ENCODE measurements around the gene ITGB5.
"Not testable (repeated sequence)": the region's sequence is repeated elsewhere in the genome, so short reads cannot be mapped to it uniquely, and the experiment has no call there.

ITGB5 gene

GRCh38 chr3:124769462-124769861, 117.7 kb downstream of the ITGB5 start:
- no peak for DNase-seq

GRCh38 chr3:124768812-124769211, 118.4 kb downstream of the ITGB5 start:
- DNase-seq: peak; percentile 39

- DNase-seq: no peak
Observed at GRCh38 chr3:124767691-124768090, 119.5 kb downstream of the ITGB5 start.

- no peak for DNase-seq
Observed at GRCh38 chr3:124767264-124767663, 119.9 kb downstream of the ITGB5 start.

- DNase-seq: no peak
Observed at GRCh38 chr3:124766113-124767095, 120.8 kb downstream of the ITGB5 start.

GRCh38 chr3:124765197-124765840, 121.8 kb downstream of the ITGB5 start:
- DNase-seq: no peak

- DNase-seq: no peak
Observed at GRCh38 chr3:124764746-124765145, 122.4 kb downstream of the ITGB5 start.

- no peak for DNase-seq
Observed at GRCh38 chr3:124763644-124764358, 123.4 kb downstream of the ITGB5 start.

GRCh38 chr3:124763206-124763605, 124.0 kb downstream of the ITGB5 start:
- DNase-seq: no peak

- no peak for DNase-seq
Observed at GRCh38 chr3:124762661-124763011, 124.5 kb downstream of the ITGB5 start.

- DNase-seq: no peak
Observed at GRCh38 chr3:124761935-124762660, 125.1 kb downstream of the ITGB5 start.

- peak; percentile 90 for DNase-seq
Observed at GRCh38 chr3:124761250-124761796, 125.8 kb downstream of the ITGB5 start.

- no peak for DNase-seq
Observed at GRCh38 chr3:124760601-124761000, 126.6 kb downstream of the ITGB5 start.

- no peak for DNase-seq
Observed at GRCh38 chr3:124759666-124760401, 127.3 kb downstream of the ITGB5 start.

GRCh38 chr3:124758851-124759635, 128.1 kb downstream of the ITGB5 start:
- DNase-seq: no peak

- DNase-seq: not testable (repeated sequence)
Observed at GRCh38 chr3:124757926-124758325, 129.2 kb downstream of the ITGB5 start.

- peak; percentile 6 for DNase-seq
Observed at GRCh38 chr3:124752051-124752450, 135.1 kb downstream of the ITGB5 start.

- DNase-seq: no peak
Observed at GRCh38 chr3:124751501-124751900, 135.7 kb downstream of the ITGB5 start.

GRCh38 chr3:124749877-124750276, 137.3 kb downstream of the ITGB5 start:
- not testable (repeated sequence) for DNase-seq

- DNase-seq: no peak
Observed at GRCh38 chr3:124748560-124749198, 138.5 kb downstream of the ITGB5 start.

Measured in stimulated activated CD8-positive, alpha-beta memory T cell treated with anti-CD3 and anti-CD28 coated beads, Interleukin-4, amount 100 ng/mL, for 48 hours (primary cell).